DND-41 (cell line): ENCODE results near the gene SAMD4A.

ENCODE experiments used
- ATAC-seq: fragments of 200-7000 bp; cut with Tn5 transposase; 3 replicates; pipeline ENCODE4 v1.9.1; 2021; ENCODE audit warnings: low read depth; ENCODE audit not compliant: insufficient read depth
- DNase-seq: peaks from one replicate; pipeline ENCODE4 v3.0.0-alpha.2; 2020
- H2AFZ ChIP-seq: 2 replicates; pipeline ENCODE4 v1.6.0; 2012; ENCODE audit warnings: low read depth, low read length
- H3K27ac ChIP-seq: 2 replicates; pipeline ENCODE4 v1.5.1; 2012; ENCODE audit warnings: low read length, inconsistent platforms
- H3K27me3 ChIP-seq: fragments of 200-600 bp; sonication (generic); 2 replicates; pipeline ENCODE4 v1.6.0; 2012; ENCODE audit warnings: low read length, mild to moderate bottlenecking, inconsistent platforms; ENCODE audit not compliant: insufficient read depth, poor library complexity
- H3K36me3 ChIP-seq: 2 replicates; pipeline ENCODE4 v1.5.1; 2012; ENCODE audit warnings: low read length, inconsistent platforms; ENCODE audit not compliant: insufficient read depth
- H3K4me1 ChIP-seq: 2 replicates; pipeline ENCODE4 v1.5.1; 2012; ENCODE audit warnings: mild to moderate bottlenecking, low read length; ENCODE audit not compliant: insufficient read depth
- H3K4me2 ChIP-seq: 2 replicates; pipeline ENCODE4 v1.6.0; 2012; ENCODE audit warnings: mild to moderate bottlenecking, moderate library complexity, low read length, inconsistent platforms; ENCODE audit not compliant: insufficient read depth
- H3K4me3 ChIP-seq, 2 experiments: fragments of 200-600 bp in 1 of 2; shearing (Covaris generic) in 1 of 2; 2 replicates each; pipeline ENCODE4 v1.5.1; 2012 to 2016; ENCODE audit warnings: inconsistent platforms in 2 of 2, low read length in 2 of 2, mild to moderate bottlenecking in 2 of 2, low read depth in 1 of 2, moderate library complexity in 1 of 2
- H3K79me2 ChIP-seq: 2 replicates; pipeline ENCODE4 v1.6.0; 2012; ENCODE audit warnings: low read length, inconsistent platforms; ENCODE audit not compliant: insufficient read depth
- H3K9ac ChIP-seq: 2 replicates; pipeline ENCODE4 v1.6.0; 2012; ENCODE audit warnings: low read depth, mild to moderate bottlenecking, inconsistent platforms, low read length, moderate library complexity
- H3K9me3 ChIP-seq: 2 replicates; pipeline ENCODE4 v1.5.1; 2012; ENCODE audit warnings: low read length, moderate library complexity, mild to moderate bottlenecking, inconsistent platforms; ENCODE audit not compliant: insufficient read depth, severe bottlenecking
- H4K20me1 ChIP-seq: 2 replicates; pipeline ENCODE4 v1.6.0; 2012; ENCODE audit warnings: low read length; ENCODE audit not compliant: insufficient read depth
- CTCF ChIP-seq: IDR thresholded peaks from 2 replicates; pipeline ENCODE4 v1.5.1; 2012; ENCODE audit warnings: borderline replicate concordance, low read length, moderate library complexity, mild to moderate bottlenecking; ENCODE audit not compliant: poor library complexity, severe bottlenecking; ENCODE audit errors: extremely low read depth
- EZH2 ChIP-seq: IDR thresholded peaks from 3 replicates; pipeline ENCODE4 v1.6.1; 2012; ENCODE audit warnings: borderline replicate concordance, low read depth, mild to moderate bottlenecking, moderate library complexity, low read length, inconsistent platforms; ENCODE audit not compliant: severe bottlenecking

SAMD4A gene

GRCh38 chr14:54812617-54813016 is 245.7 kb downstream of the SAMD4A start:
- Histone ChIP-seq H3K27ac (no peak overlapping the region), H2AFZ (no peak overlapping the region), H3K79me2 (no peaks in the 10 kb centered on the region), H4K20me1 (no peaks in the 10 kb centered on the region), H3K27me3 (peaks cover 10% of the 10 kb centered on the region), H3K9me3 (no peaks in the 10 kb centered on the region), H3K4me1 (no peaks in the 10 kb centered on the region), H3K4me2 (no peak overlapping the region), H3K4me3 (no peak overlapping the region), H3K9ac (no peak overlapping the region), H3K36me3 (no peaks in the 10 kb centered on the region)
- TF ChIP-seq EZH2 (no peak), CTCF (no peak)
- no peak for DNase-seq
- no peak for ATAC-seq

DNA sequence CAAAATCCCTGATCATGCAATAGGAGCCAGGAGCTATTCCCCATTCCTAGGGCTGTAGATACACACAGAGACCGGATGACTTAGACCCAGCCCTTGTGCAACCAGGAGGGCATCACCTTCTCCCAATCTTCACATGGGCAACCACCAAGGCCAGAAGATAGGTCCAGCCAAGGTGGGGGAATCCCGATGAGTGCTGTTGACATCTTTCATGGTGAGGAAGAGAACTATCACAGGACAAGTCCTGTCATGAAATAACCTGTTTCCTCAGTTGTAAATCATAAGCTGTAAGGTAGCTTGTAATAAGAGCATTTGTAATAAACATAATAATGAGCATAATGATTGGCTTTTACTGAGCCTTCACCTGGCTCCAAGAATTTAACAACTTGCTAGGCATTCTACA is 246.2 kb downstream of the SAMD4A start:
- no peak for DNase-seq
- H4K20me1 ChIP-seq, result no peaks in the 10 kb centered on the region

DNA sequence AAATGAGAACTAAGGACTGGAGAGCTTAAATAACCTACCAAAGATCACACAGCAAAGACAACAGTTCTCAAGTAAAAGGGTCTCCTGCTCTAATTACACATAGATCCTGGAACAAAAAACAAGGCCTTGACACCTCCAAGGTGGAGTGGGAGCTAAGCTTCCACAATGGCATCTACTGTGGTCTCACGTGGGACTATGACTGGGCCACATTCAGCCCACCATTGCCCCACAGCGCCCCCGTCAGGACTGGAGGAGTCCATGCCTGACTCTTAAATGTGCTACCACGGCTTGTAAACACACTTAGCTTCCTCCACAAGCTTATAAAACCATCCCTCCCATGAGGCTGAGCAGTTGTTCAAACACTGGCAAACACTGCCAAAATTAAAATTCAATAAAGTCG is 247.1 kb downstream of the SAMD4A start:
- Histone ChIP-seq H3K4me1 (no peaks in the 10 kb centered on the region), H3K27ac (no peak overlapping the region), H2AFZ (no peak overlapping the region), H3K36me3 (no peaks in the 10 kb centered on the region), H3K27me3 (peaks cover 10% of the 10 kb centered on the region), H3K4me2 (no peak overlapping the region), H4K20me1 (no peaks in the 10 kb centered on the region), H3K79me2 (no peaks in the 10 kb centered on the region), H3K9ac (no peak overlapping the region), H3K4me3 (no peak overlapping the region), H3K9me3 (no peaks in the 10 kb centered on the region)
- DNase-seq (peak; percentile 32), ATAC-seq (no peak; the same call in 2 of the 3 replicates)
- TF ChIP-seq EZH2, result no peak
- TF ChIP-seq CTCF, result peak; percentile 46

More for the DNA sequence above, 246.2 kb downstream of the SAMD4A start:
- H3K79me2 ChIP-seq, result no peaks in the 10 kb centered on the region
- H3K4me2 ChIP-seq, result no peak overlapping the region
- H3K4me1 ChIP-seq, result no peaks in the 10 kb centered on the region
- H3K9me3 ChIP-seq, result no peaks in the 10 kb centered on the region
- H3K36me3 ChIP-seq, result no peaks in the 10 kb centered on the region
- no peak overlapping the region for H3K9ac ChIP-seq
- H3K4me3 ChIP-seq, result no peak overlapping the region
- H2AFZ ChIP-seq, result no peak overlapping the region
- no peak for ATAC-seq
- TF ChIP-seq EZH2 (no peak), CTCF (no peak)
- H3K27me3 ChIP-seq, result peaks cover 10% of the 10 kb centered on the region
- H3K27ac ChIP-seq, result no peak overlapping the region

- Histone ChIP-seq H3K79me2 (no peaks in the 10 kb centered on the region), H3K9me3 (no peaks in the 10 kb centered on the region), H3K9ac (no peak overlapping the region), H3K4me1 (no peaks in the 10 kb centered on the region), H3K36me3 (no peaks in the 10 kb centered on the region), H3K4me2 (no peak overlapping the region), H3K27ac (no peak overlapping the region), H2AFZ (no peak overlapping the region), H4K20me1 (no peaks in the 10 kb centered on the region), H3K4me3 (no peak overlapping the region), H3K27me3 (peaks cover 14% of the 10 kb centered on the region)
- TF ChIP-seq EZH2, result no peak
- no peak for TF ChIP-seq CTCF
- DNase-seq (no peak), ATAC-seq (no peak)
Measured at GRCh38 chr14:54815016-54815415, 248.1 kb downstream of the SAMD4A start.
